Measurements from ENCODE around the gene HDAC5. TPM values are rescaled to one million over a fixed set of nuclear protein-coding genes. Genes with fewer than 3 reads are reported as not detected.

The HDAC5 gene
- polyA plus RNA-seq, 1 of the 3 experiments (the other 2 are of a cell fraction): 19.0 TPM

DNA sequence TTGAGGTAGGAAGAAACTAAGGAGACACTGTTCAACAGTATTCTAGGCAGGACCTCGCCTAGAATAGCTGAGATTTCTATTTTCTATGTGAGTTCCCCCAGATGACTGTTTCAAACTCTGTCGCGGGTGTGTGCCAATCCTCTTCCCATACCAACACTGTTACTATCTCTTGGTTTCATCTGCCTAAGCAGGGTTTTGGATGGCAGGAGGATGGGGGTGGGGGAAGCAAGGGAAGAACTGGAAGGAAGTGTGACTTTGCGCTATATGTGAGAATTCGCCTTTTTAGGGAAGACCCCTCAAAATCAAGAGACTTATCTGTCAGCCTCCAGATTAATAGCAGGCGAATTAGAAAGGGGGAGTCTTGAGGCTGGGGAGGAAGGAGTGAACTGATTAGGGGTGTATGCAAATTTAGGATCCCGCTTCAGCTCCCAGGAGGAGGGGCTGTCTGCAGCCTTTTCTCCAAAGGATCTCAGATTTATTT, 53.4 kb downstream of the HDAC5 start:
- peak overlapping the region; percentile 63 for H3K9ac ChIP-seq
- H3K4me3 ChIP-seq (ENCODE audit: low read depth in 2 of 2, low read length in 1 of 2): peak overlapping the region; percentile 43 to 82
- 49% methylated on average over 7 of the region's 7 CpGs for whole genome bisulfite sequencing (ENCODE audit: low lambda C conversion rate)
- H3K27me3 ChIP-seq (ENCODE audit: insufficient read depth): no peaks in the 10 kb centered on the region
- peak overlapping the region; percentile 92 to 96 for H3K27ac ChIP-seq (ENCODE audit: low read depth in 2 of 2, low read length in 1 of 2)
- DNase-seq: no peak
- H3K9me3 ChIP-seq: no peaks in the 10 kb centered on the region
- H3K79me2 ChIP-seq (ENCODE audit: insufficient read depth): peaks cover 56% of the 10 kb centered on the region
- POLR2A ChIA-PET: interaction anchor here (0.6 to 1.2 kb wide), 2 partner anchors 41 to 116 kb away, joined by 3 read pairs; no protein-coding TSS in a partner anchor
- peak; percentile 7; the same call in 1 of the 2 replicates for TF ChIP-seq GATA2 (CRISPR knock-in tag; IDR thresholded peaks at IDR 0.05)
- TF ChIP-seq, protein P1, sequence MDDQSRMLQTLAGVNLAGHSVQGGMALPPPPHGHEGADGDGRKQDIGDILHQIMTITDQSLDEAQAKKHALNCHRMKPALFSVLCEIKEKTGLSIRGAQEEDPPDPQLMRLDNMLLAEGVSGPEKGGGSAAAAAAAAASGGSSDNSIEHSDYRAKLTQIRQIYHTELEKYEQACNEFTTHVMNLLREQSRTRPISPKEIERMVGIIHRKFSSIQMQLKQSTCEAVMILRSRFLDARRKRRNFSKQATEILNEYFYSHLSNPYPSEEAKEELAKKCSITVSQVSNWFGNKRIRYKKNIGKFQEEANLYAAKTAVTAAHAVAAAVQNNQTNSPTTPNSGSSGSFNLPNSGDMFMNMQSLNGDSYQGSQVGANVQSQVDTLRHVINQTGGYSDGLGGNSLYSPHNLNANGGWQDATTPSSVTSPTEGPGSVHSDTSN (IDR thresholded peaks at IDR 0.05): no peak
- peaks cover 2% of the 10 kb centered on the region; the same call in 1 of the 2 replicates for H4K20me1 ChIP-seq (ENCODE audit: insufficient read depth)
- peaks cover 18% of the 10 kb centered on the region for H3F3A ChIP-seq (replicated peaks; ENCODE audit: insufficient read depth)
- peak overlapping the region; percentile 76 for H2AFZ ChIP-seq (ENCODE audit: low read depth)
- H3K36me3 ChIP-seq (replicated peaks in 1 of 2; ENCODE audit: control insufficient read depth in 1 of 2, insufficient read depth in 2 of 2, low read length in 1 of 2): peaks cover 3 to 12% of the 10 kb centered on the region in 2 experiments
- CTCF ChIA-PET: interaction anchor here (1.0 to 2.3 kb wide), 5 partner anchors 17 to 140 kb away, joined by 3 to 9 read pairs (median 3); no protein-coding TSS in a partner anchor
- no peaks in the 10 kb centered on the region for H3K9me2 ChIP-seq
- peaks cover 9 to 11% of the 10 kb centered on the region in 2 experiments for H3K4me1 ChIP-seq (ENCODE audit: control insufficient read depth in 1 of 2, insufficient read depth in 2 of 2, low read depth in 1 of 2, low read length in 1 of 2)
- H3K4me2 ChIP-seq: peak overlapping the region; percentile 95

DNA sequence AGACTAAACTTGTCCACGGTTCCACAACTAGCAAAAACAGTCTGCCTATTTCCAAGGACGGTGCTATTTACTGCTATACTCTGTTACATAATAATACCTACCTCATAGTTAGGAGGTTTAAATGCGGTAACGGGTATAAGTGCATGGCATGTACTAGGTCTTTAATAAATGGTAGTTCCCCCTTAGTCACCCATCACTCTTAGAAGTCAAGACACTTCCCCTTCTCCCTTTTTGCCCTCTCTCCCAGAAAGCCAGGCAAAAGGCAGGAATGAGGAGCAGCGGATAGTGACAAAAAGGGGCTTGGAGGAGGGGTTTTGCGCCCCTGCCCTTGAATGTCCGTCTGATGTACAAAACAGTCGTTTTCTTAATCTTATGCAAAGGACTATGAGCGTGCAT, 55.9 kb downstream of the HDAC5 start:
- WGBS (ENCODE audit: low lambda C conversion rate): 97% methylated on average over 9 of the region's 9 CpGs
- no peak for DNase-seq
- Histone ChIP-seq H3K79me2 (ENCODE audit: insufficient read depth) (peaks cover 58% of the 10 kb centered on the region), H3K27me3 (ENCODE audit: insufficient read depth) (no peaks in the 10 kb centered on the region), H3K9ac (no peak overlapping the region), H3K9me3 (no peaks in the 10 kb centered on the region), H4K20me1 (ENCODE audit: insufficient read depth) (peaks cover 18% of the 10 kb centered on the region), H3F3A (replicated peaks; ENCODE audit: insufficient read depth) (peaks cover 37% of the 10 kb centered on the region), H3K4me2 (no peak overlapping the region), H3K9me2 (no peaks in the 10 kb centered on the region), H3K4me3 (ENCODE audit: low read depth in 2 of 2, low read length in 1 of 2) (no peak overlapping the region), H3K36me3 (replicated peaks in 1 of 2; ENCODE audit: control insufficient read depth in 1 of 2, insufficient read depth in 2 of 2, low read length in 1 of 2) (peaks cover 11 to 21% of the 10 kb centered on the region in 2 experiments), H3K27ac (ENCODE audit: low read depth in 2 of 2, low read length in 1 of 2) (no peak overlapping the region; a peak in 1 of 4 replicates), H2AFZ (ENCODE audit: low read depth) (0 out of 2 replicates have a peak overlapping the region, but pooled peaks have one; percentile 77), H3K4me1 (ENCODE audit: control insufficient read depth in 1 of 2, insufficient read depth in 2 of 2, low read depth in 1 of 2, low read length in 1 of 2) (peaks cover 11 to 13% of the 10 kb centered on the region in 2 experiments)
- ChIA-PET CTCF (interaction anchor here (0.6 kb wide), 1 partner anchor 26 kb away, joined by 3 read pairs; no protein-coding TSS in a partner anchor), POLR2A (interaction anchor here (1.2 to 1.9 kb wide), 2 partner anchors 14 to 25 kb away, joined by 3 to 4 read pairs; no protein-coding TSS in a partner anchor)
- no peak for TF ChIP-seq ELF1 (IDR thresholded peaks at IDR 0.05)
- TF ChIP-seq TAF1 (IDR thresholded peaks at IDR 0.05; ENCODE audit: borderline replicate concordance, low read depth, low read length): no peak
- TF ChIP-seq CHD2 (IDR thresholded peaks at IDR 0.05; ENCODE audit: low read length, partially characterized antibody): no peak
- no peak for TF ChIP-seq EP300 (IDR thresholded peaks at IDR 0.05; ENCODE audit: borderline replicate concordance in 1 of 2, low read depth in 1 of 2, low read length in 1 of 2)
- TF ChIP-seq NRF1 (IDR thresholded peaks at IDR 0.05; ENCODE audit: low read depth, low read length): no peak
- TF ChIP-seq, protein P1 (IDR thresholded peaks at IDR 0.05): no peak
- TF ChIP-seq, protein P2, sequence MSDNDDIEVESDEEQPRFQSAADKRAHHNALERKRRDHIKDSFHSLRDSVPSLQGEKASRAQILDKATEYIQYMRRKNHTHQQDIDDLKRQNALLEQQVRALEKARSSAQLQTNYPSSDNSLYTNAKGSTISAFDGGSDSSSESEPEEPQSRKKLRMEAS (IDR thresholded peaks at IDR 0.05; ENCODE audit: low read depth): no peak
- TF ChIP-seq NFIC (IDR thresholded peaks at IDR 0.05; ENCODE audit: borderline replicate concordance): no peak
- no peak for TF ChIP-seq TEAD4 (IDR thresholded peaks at IDR 0.05; ENCODE audit: borderline replicate concordance, insufficient read depth)
- TF ChIP-seq, protein P3, sequence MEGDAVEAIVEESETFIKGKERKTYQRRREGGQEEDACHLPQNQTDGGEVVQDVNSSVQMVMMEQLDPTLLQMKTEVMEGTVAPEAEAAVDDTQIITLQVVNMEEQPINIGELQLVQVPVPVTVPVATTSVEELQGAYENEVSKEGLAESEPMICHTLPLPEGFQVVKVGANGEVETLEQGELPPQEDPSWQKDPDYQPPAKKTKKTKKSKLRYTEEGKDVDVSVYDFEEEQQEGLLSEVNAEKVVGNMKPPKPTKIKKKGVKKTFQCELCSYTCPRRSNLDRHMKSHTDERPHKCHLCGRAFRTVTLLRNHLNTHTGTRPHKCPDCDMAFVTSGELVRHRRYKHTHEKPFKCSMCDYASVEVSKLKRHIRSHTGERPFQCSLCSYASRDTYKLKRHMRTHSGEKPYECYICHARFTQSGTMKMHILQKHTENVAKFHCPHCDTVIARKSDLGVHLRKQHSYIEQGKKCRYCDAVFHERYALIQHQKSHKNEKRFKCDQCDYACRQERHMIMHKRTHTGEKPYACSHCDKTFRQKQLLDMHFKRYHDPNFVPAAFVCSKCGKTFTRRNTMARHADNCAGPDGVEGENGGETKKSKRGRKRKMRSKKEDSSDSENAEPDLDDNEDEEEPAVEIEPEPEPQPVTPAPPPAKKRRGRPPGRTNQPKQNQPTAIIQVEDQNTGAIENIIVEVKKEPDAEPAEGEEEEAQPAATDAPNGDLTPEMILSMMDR (IDR thresholded peaks at IDR 0.05): no peak
- TF ChIP-seq, protein P4, sequence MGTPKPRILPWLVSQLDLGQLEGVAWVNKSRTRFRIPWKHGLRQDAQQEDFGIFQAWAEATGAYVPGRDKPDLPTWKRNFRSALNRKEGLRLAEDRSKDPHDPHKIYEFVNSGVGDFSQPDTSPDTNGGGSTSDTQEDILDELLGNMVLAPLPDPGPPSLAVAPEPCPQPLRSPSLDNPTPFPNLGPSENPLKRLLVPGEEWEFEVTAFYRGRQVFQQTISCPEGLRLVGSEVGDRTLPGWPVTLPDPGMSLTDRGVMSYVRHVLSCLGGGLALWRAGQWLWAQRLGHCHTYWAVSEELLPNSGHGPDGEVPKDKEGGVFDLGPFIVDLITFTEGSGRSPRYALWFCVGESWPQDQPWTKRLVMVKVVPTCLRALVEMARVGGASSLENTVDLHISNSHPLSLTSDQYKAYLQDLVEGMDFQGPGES (IDR thresholded peaks at IDR 0.05; ENCODE audit: low read depth, low read length): no peak
- no peak for TF ChIP-seq SMC3 (IDR thresholded peaks at IDR 0.05; ENCODE audit: low read depth, low read length)
- TF ChIP-seq YY1 (IDR thresholded peaks at IDR 0.05; ENCODE audit: low read depth): no peak
- no peak for TF ChIP-seq FOXJ3 (CRISPR knock-in tag; IDR thresholded peaks at IDR 0.05)
- TF ChIP-seq POLR2AphosphoS5 (IDR thresholded peaks at IDR 0.05; ENCODE audit: low read depth, low read length): no peak
